Activated gamma-delta T cell (primary cell): ENCODE data around the gene STRIP1.

Experiments
- DNase-seq: peaks from one replicate; lab custom pipeline; 2025; lab: John Stamatoyannopoulos, UW
- total RNA-seq, 2 donors: gene quantifications; one replicate each; lab custom pipeline; 2026; lab: John Stamatoyannopoulos, UW

Gene STRIP1, protein sequence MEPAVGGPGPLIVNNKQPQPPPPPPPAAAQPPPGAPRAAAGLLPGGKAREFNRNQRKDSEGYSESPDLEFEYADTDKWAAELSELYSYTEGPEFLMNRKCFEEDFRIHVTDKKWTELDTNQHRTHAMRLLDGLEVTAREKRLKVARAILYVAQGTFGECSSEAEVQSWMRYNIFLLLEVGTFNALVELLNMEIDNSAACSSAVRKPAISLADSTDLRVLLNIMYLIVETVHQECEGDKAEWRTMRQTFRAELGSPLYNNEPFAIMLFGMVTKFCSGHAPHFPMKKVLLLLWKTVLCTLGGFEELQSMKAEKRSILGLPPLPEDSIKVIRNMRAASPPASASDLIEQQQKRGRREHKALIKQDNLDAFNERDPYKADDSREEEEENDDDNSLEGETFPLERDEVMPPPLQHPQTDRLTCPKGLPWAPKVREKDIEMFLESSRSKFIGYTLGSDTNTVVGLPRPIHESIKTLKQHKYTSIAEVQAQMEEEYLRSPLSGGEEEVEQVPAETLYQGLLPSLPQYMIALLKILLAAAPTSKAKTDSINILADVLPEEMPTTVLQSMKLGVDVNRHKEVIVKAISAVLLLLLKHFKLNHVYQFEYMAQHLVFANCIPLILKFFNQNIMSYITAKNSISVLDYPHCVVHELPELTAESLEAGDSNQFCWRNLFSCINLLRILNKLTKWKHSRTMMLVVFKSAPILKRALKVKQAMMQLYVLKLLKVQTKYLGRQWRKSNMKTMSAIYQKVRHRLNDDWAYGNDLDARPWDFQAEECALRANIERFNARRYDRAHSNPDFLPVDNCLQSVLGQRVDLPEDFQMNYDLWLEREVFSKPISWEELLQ
- total RNA-seq: 112 to 137 reads per million in 2 donors

GRCh38 chr1:110034451-110035235 lies at the start of gene STRIP1:
STRIP1 (plus strand) TSS chr1:110034624; CDS start chr1:110034638, 14 bp downstream.
- peak; percentile 64 for DNase-seq

GRCh38 chr1:109985247-109986053 lies 49.0 kb upstream of the STRIP1 start:
- no peak for DNase-seq

DNA sequence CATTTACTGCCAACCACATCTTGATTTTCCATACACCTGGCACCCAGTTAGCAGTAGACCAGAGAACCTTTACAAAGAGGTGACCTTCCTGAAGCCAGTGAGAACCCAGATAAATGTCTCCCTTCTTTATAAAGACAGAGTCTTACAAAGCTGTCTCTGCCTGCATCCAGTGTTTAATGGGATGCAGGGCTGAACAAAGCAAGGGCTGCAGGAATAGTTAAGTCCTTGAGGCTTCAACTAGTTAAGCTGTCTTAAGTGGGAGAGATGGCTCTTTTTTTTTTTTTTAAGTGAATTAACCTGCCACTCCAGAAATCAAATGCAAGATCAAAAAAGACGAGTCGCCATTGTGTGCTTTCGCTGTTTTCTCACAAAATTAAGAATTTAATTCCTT lies 48.4 kb upstream of the STRIP1 start:
- DNase-seq: no peak

DNA sequence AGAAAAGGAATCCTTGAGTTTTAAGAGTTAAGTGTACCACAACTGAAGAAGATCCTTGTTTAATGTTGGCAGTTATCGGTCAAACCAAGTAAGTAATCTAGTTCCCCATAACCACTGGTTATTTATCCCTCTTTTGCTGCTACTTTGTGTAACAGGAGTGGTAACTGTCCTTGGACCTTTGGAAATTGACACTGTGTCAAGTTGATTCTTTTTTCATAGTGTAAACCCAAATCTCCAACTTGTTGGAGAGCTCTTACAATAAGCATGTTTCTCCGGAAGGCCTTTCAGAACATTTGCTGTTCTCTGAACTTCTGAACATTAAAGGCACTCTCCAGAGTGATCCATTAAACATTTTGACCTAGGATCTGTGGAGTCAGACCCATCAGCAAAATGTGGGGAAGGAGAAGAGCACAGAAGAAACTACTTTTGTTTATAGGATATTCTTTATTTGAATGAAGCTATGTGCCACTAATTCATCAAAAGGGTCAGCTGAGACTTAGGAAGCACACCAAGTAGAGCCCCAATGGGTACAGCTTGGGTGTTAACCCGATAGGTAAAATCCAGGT lies 46.0 kb upstream of the STRIP1 start:
- no peak for DNase-seq

DNA sequence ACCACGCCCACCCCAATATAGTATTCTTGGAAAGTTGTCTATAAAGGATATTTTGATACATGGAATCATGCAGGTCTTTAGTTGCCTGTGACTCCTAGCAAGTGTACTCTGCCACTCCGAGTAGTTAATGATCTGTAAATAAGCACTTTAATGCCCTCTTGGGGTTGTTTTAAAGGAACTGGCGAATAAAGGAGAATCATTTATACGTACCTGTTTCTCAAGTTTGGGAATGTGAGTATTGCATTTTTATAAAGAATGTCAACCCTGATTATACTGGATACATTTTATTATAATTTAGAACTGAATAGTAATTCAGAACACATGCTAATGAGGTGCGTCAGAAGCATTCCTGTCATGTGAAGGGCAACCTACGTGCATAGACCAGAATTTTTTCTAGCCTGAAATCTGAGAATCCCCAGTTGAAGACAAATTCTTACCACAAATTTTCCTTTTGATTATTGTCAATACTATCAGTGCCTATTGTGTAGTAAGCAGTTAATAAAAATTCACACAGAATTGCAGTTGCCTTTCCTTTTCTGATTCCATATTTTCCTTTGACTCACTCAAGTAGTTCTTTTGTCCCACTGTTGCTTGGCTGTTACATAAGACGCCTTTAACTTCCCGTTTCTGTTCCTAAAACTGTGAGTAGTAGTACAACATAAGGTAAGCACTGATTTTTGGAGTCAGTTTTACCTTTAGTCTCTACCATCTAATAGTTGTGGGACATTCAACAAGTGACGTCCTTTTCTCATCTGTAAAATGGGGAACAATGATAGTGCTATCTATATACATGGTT lies 44.7 kb upstream of the STRIP1 start:
- no peak for DNase-seq

- DNase-seq: no peak
Measured at GRCh38 chr1:109990302-109990653, 44.1 kb upstream of the STRIP1 start.

DNA sequence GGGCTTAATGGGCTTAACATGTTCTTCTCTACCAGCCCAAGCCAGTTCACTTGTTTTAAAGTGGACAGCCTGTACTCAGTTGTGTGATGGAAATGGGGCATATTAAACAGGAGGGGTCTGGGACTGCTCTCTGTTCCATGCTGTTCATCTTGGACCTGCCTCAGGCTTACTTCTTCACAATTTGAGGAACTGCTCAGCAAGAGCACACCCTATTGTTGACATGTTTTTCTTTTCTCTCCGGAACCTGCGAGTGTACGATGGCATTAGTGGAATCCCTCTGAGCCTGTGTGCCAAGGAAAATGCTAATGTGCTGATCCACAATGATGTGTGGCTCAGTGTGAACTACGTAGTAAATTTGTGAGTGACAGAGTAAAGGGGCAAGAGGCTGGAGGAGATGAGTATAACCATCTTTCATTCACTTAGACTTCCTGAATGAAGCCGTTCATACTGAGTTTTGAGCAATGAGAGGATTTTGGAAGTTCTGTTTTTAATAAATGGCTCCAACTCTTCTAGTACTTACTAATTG lies 43.0 kb upstream of the STRIP1 start:
- DNase-seq: no peak

DNA sequence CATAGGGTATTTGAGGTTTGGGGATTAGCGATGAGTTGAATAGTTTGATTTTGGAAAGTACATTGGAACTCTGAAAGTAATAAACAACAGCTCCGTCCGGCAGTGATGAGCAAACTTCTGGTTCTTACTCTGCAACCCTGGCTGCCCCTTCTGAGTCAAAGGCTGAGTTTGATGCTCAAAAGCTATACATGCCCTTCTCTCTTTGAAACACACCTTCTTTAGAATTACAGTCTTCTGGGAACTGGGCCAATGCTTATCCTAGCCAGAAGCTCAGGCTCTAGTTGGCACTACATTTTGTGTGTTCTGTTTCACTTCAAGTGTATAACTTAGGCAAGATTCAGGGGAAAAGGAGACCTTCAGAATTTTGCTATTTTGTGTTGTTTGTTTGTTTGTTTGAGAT lies 40.5 kb upstream of the STRIP1 start:
- no peak for DNase-seq

- DNase-seq: no peak
Measured at GRCh38 chr1:109994654-109995053, 39.8 kb upstream of the STRIP1 start.

GRCh38 chr1:109995536-109995935 lies 38.9 kb upstream of the STRIP1 start:
- no peak for DNase-seq

GRCh38 chr1:109996476-109996875 lies 37.9 kb upstream of the STRIP1 start:
- no peak for DNase-seq

- no peak for DNase-seq
Measured at GRCh38 chr1:109997204-109997866, 37.1 kb upstream of the STRIP1 start.

DNA sequence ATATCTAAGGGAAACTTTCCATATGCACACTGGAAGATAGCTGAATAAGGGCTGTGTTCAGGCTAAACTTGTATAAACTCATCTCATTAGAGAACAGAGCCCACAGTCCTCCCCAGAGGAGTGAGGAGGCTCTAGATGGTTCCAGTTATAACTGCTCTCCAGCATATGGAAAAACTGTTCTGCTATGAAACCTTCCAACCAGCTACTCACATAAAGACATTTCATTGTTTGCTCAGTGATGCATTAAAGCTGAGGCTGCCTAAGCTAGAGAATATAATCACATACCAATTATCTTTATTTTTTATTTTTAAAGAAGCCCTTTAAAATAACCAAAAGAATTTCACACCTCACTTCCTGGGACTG lies 36.6 kb upstream of the STRIP1 start:
- no peak for DNase-seq

DNA sequence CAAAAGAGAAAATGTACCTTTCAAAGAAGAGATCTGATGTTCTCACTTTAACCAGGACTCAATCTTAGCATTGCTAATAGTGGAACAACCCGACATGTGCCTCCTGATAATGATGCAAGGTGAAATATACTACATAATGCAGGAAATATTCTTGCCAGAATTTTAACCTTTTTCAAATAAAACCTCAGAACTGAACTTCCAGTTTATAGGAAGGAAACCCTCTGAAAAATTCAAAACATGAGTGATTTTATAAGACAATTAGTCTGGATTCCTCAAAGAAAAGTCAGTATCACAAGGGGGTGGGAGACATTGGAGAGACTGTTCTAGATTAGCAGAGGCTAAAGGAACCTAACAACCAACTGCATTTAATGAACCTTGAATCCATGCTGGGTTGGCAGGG lies 31.7 kb upstream of the STRIP1 start:
- no peak for DNase-seq

DNA sequence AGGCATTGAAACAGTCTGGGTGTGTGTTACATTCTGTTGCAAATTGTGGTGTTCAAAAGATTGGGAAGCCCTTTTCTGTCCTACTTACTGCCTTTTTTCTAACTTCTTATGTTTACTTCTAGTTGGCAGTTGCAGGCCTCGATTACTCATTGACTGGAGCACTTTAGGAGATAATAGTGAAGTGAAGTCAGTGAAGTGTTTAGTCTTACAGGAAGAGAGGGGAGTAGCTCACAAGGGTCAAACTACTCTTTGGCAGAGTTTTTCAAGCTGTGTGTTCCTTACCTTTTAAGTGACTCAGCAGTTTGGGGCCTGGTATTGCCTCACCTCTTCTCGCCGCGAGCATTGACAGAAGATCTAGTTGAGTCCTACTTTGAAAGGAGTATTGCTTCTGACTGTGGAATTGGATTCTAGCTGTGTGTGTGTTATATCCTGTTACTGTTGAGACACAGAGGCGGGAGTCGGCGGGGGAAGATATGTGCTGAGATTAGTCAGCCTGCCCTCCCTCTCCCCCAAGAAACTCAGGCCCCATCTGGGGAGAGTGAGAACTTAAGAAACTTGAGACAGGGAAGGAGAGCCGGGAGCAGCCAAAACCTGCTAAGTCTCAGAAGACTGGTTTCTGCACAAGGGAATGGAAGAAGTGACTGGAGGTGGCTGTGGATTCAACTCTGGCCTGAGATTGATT lies 30.5 kb upstream of the STRIP1 start:
- no peak for DNase-seq

DNA sequence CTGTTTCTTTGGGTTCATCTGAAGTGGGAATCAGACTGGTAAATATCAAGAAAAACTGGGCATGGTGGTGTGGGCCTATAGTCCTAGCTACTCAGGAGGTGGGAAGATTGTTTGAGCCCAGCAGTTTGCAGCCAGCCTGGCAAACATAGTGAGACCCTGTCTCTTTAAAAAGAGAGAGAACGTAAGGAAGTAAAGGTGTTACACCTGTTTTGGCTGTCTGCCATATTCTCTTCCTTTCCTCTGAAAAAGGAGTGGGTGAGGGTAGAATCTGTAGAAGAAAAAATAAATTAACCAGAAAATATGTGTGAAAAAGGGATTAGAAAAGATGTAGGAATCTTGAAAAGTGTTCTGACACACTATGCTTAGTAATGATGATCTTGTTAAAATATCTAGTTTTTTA lies 29.8 kb upstream of the STRIP1 start:
- no peak for DNase-seq

GRCh38 chr1:110005971-110006370 lies 28.5 kb upstream of the STRIP1 start:
- DNase-seq: no peak

- no peak for DNase-seq
Measured at GRCh38 chr1:110006516-110006915, 27.9 kb upstream of the STRIP1 start.
